Peyer's patch (tissue), 4 donors: ENCODE data around the gene LDB1. TPM values are rescaled to one million over a fixed set of nuclear protein-coding genes. Genes with fewer than 3 reads are reported as not detected.
A peak's percentile ranks its signal among the peaks of the same experiment; 100 is the strongest.

Experiments used
- DNase-seq, 3 donors: peaks; one replicate each; pipeline ENCODE4 v3.0.0-alpha.2; 2017 to 2019
- H3K27ac ChIP-seq, 4 donors: fragments of 200-600 bp; sonication (generic); one replicate each; pipeline ENCODE4 v1.5.1; 2016 to 2019
- H3K27me3 ChIP-seq, 2 donors: fragments of 200-600 bp; sonication (generic); one replicate each; pipeline ENCODE4 v1.5.1; 2019
- H3K36me3 ChIP-seq, 3 donors: fragments of 200-600 bp; sonication (generic); one replicate each; pipeline ENCODE4 v1.5.1; 2016 to 2019
- H3K4me1 ChIP-seq, 4 donors: fragments of 200-600 bp; sonication (generic); one replicate each; pipeline ENCODE4 v1.5.1; 2016 to 2019
- H3K4me3 ChIP-seq, 4 donors: fragments of 200-600 bp; sonication (generic); 1 replicate in 3 of 4; 2 replicates in 1 of 4; pipeline ENCODE4 v1.5.1; 2016 to 2019; ENCODE audit warnings: mild to moderate bottlenecking in 1 of 4
- H3K9me3 ChIP-seq, 4 donors: fragments of 200-600 bp; sonication (generic); one replicate each; pipeline ENCODE4 v1.5.1; 2016 to 2019; ENCODE audit warnings: mild to moderate bottlenecking in 1 of 4
- CTCF ChIP-seq, 6 experiments: fragments of 450-650 bp in 4 of 6; fragments of 200-600 bp in 2 of 6; sonication (generic) in 1 of 6; IDR thresholded peaks; one replicate each; pipeline ENCODE4 v1.5.1; 2017 to 2019; ENCODE audit warnings: antibody characterized with exemption in 6 of 6, mild to moderate bottlenecking in 3 of 6, moderate library complexity in 1 of 6
- POLR2A ChIP-seq, 2 donors: fragments of 450-650 bp; IDR thresholded peaks; one replicate each; pipeline ENCODE4 v1.5.1; 2017; ENCODE audit warnings: antibody characterized with exemption in 2 of 2, mild to moderate bottlenecking in 2 of 2, moderate library complexity in 2 of 2
- total RNA-seq, 4 donors: library from RNA; depleted of rRNA; stranded (reverse); fragments of >200 nt; gene quantifications; one replicate each; pipeline ENCODE4 v1.1.0, GENCODE V29; 2016

Gene LDB1
- total RNA-seq, 4 donors from 2014 or later, result 19.6 to 67.7 (median 42.1) TPM

DNA sequence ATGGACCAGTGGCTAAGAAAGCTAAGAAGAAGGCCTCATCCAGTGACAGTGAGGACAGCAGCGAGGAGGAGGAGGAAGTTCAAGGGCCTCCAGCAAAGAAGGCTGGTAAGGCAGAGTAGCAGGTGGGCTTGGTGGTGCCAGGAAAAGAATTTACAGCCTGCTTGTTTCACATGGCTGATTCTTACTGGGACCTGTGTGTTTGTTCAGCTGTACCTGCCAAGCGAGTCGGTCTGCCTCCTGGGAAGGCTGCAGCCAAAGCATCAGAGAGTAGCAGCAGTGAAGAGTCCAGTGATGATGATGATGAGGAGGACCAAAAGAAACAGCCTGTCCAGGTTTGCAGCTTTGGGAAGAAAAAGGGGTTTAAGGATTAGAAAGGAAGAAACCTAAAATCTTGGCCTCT lies 37.1 kb upstream of the LDB1 start:
- DNase-seq, result no peak
- Histone ChIP-seq H3K4me3 (no peak overlapping the region), H3K27me3 (no peaks in the 10 kb centered on the region), H3K9me3 (no peaks in the 10 kb centered on the region), H3K27ac (no peak overlapping the region), H3K36me3 (peaks cover 0 to 55% (median 0%) of the 10 kb centered on the region in 3 donors), H3K4me1 (peaks cover 0 to 12% (median 6%) of the 10 kb centered on the region in 4 donors)
- TF ChIP-seq CTCF (IDR thresholded peaks at IDR 0.05) (no peak), POLR2A (IDR thresholded peaks at IDR 0.05) (no peak)

DNA sequence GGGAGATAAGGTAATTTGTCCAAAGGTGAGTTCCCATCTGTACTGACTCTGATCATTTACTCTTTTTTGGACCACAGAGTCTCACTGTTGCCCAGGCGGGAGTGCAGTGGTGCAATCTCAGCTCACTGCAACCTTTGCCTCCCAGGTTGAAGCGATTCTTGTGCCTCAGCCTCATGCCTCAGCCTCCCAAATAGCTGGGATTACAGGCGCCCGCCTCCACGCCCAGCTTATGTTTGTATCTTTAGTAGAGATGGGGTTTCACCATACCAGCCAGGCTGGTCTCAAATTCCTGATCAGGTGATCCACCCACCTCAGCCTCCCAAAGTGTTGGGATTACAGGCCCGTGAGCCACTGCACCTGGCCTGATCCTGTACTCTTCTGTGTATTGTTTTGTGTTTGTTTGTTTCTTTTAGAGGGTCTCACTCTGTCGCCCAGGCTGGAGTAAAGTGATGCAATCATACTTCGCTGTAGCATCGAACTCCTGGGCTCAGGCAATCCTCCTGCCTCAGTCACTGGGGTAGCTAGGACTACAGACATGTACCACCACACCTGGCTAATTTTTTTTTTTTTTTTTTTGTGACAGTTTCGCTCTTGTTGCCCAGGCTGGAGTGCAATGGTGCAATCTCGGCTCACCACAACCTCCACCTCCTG lies 34.4 kb upstream of the LDB1 start:
- no peak for DNase-seq
- no peak overlapping the region for H3K27ac ChIP-seq
- H3K4me3 ChIP-seq, result no peak overlapping the region
- no peaks in the 10 kb centered on the region for H3K27me3 ChIP-seq
- TF ChIP-seq CTCF (IDR thresholded peaks at IDR 0.05) (no peak), POLR2A (IDR thresholded peaks at IDR 0.05) (no peak)
- H3K36me3 ChIP-seq, result peaks cover 0 to 35% (median 0%) of the 10 kb centered on the region in 3 donors
- H3K9me3 ChIP-seq, result no peaks in the 10 kb centered on the region
- H3K4me1 ChIP-seq, result peaks cover 0 to 17% (median 6%) of the 10 kb centered on the region in 4 donors

DNA sequence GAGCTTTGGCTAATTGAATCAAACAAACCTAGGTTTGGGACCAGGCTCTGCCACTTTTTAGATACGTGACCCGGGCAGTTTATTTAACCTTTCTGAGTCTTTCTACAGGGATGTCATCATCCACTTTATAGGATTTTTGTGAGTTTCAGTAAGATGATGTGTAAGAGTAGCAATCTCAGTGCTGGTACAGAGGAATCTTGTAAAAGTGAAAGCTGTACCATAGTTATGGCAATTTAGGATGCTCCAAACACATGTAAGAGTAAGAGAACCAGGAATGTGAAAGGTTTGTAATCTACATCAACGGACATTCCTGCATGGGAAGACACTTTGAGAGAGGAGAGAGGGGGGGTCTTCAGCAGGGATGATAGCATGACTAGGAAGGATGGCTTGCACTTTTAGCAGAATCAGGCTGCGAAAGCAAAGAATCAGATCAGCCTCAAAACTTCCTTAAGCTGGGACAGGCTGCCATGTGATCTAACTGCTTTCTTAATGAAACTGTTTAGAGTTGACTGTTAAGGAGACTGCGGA lies 33.0 kb upstream of the LDB1 start:
- no peak for DNase-seq
- Histone ChIP-seq H3K36me3 (peaks cover 0 to 35% (median 0%) of the 10 kb centered on the region in 3 donors), H3K27ac (peak overlapping the region in 3 of 4 donors; percentile 84 to 88 (median 86)), H3K27me3 (no peaks in the 10 kb centered on the region), H3K9me3 (no peaks in the 10 kb centered on the region), H3K4me1 (peaks cover 0 to 17% (median 6%) of the 10 kb centered on the region in 4 donors), H3K4me3 (peak overlapping the region; percentile 62 to 83 (median 77))
- TF ChIP-seq POLR2A (IDR thresholded peaks at IDR 0.05) (no peak), CTCF (IDR thresholded peaks at IDR 0.05) (no peak)

DNA sequence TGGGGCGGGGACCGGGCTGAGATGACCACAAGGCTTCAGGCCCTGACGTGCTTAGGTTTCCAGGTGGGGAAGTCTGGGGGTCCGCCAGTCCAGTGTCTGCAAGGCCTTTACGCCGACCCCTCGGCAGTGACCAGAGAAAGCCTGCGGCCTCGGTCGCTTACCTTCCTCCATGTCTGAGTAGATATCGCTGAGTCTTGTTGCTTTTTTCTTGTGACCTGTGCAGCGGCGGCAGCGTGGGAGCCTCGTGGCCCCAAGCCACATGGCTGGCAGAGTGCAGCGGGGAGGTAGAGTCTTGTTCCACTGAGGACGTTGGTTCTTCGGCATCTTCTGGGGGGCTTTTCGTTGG lies 32.4 kb upstream of the LDB1 start:
- H3K9me3 ChIP-seq, result no peaks in the 10 kb centered on the region
- H3K27me3 ChIP-seq, result no peaks in the 10 kb centered on the region
- no peak for DNase-seq
- H3K4me3 ChIP-seq, result peak overlapping the region; percentile 62 to 83 (median 77)
- peak overlapping the region; percentile 84 to 94 (median 87) for H3K27ac ChIP-seq
- no peak for TF ChIP-seq POLR2A (IDR thresholded peaks at IDR 0.05)
- no peak for TF ChIP-seq CTCF (IDR thresholded peaks at IDR 0.05)
- H3K36me3 ChIP-seq, result peaks cover 0 to 33% (median 0%) of the 10 kb centered on the region in 3 donors
- H3K4me1 ChIP-seq, result peaks cover 0 to 17% (median 6%) of the 10 kb centered on the region in 4 donors

- H3K9me3 ChIP-seq, result no peaks in the 10 kb centered on the region
- H3K4me3 ChIP-seq, result peak within 1 kb of the TSS; percentile 62 to 83 (median 77)
- H3K4me1 ChIP-seq, result peaks cover 0 to 17% (median 6%) of the 10 kb centered on the region in 4 donors
- peaks cover 0 to 33% (median 0%) of the 10 kb centered on the region in 3 donors for H3K36me3 ChIP-seq
- peak; percentile 99 to 100 (median 99) for DNase-seq
- TF ChIP-seq POLR2A (IDR thresholded peaks at IDR 0.05), result peak; percentile 40 to 79
- no peak for TF ChIP-seq CTCF (IDR thresholded peaks at IDR 0.05)
- no peaks in the 10 kb centered on the region for H3K27me3 ChIP-seq
- H3K27ac ChIP-seq, result peak within 1 kb of the TSS; percentile 84 to 94 (median 87)
Measured at GRCh38 chr10:102151774-102152544, 31.8 kb upstream of the LDB1 start, which contains the start of gene NOLC1. NOLC1 (plus strand) TSS chr10:102152389; CDS start chr10:102152411, 22 bp downstream.
